Stimulated activated CD4-positive, alpha-beta T cell treated with anti-CD3 and anti-CD28 coated beads, Interleukin-2, amount 100 ng/mL, for 4 hours (primary cell): ENCODE measurements around the gene FPGT.
"Not testable (repeated sequence)": the region's sequence is repeated elsewhere in the genome, so short reads cannot be mapped to it uniquely, and the experiment has no call there.

Source experiments
- DNase-seq: peaks from one replicate; pipeline ENCODE4 v3.0.0-alpha.2; 2020; ENCODE audit warnings: low read depth

The FPGT gene

GRCh38 chr1:74197657-74198552, at the start of gene FPGT, which contains the start of gene LRRIQ3:
FPGT (plus strand) TSS chr1:74198242; CDS start chr1:74198279, 37 bp downstream.
LRRIQ3 (minus strand) TSS chr1:74198176; CDS start chr1:74183684, 14,492 bp downstream.
- peak; percentile 89 for DNase-seq

- DNase-seq = no peak
Observed at GRCh38 chr1:74160046-74160445, 38.0 kb upstream of the FPGT start.

- no peak for DNase-seq
Observed at GRCh38 chr1:74161497-74161896, 36.5 kb upstream of the FPGT start.

- DNase-seq = no peak
Observed at GRCh38 chr1:74162333-74162732, 35.7 kb upstream of the FPGT start.

GRCh38 chr1:74174423-74174822, 23.6 kb upstream of the FPGT start:
- DNase-seq = not testable (repeated sequence)

GRCh38 chr1:74180490-74180889, 17.6 kb upstream of the FPGT start:
- no peak for DNase-seq

- no peak for DNase-seq
Observed at GRCh38 chr1:74193908-74194307, 4.1 kb upstream of the FPGT start.

- no peak for DNase-seq
Observed at GRCh38 chr1:74195339-74195738, 2.7 kb upstream of the FPGT start.

GRCh38 chr1:74197255-74197654, 787 bp upstream of the FPGT start:
- DNase-seq = no peak

GRCh38 chr1:74199504-74199903, 1.5 kb downstream of the FPGT start:
- no peak for DNase-seq

- no peak for DNase-seq
Observed at GRCh38 chr1:74205266-74205665, 7.2 kb downstream of the FPGT start.

GRCh38 chr1:74215229-74215628, 17.2 kb downstream of the FPGT start:
- DNase-seq = no peak

- no peak for DNase-seq
Observed at GRCh38 chr1:74222701-74223100, 24.7 kb downstream of the FPGT start.

- no peak for DNase-seq
Observed at GRCh38 chr1:74223453-74223852, 25.4 kb downstream of the FPGT start.

GRCh38 chr1:74235153-74235552, 37.1 kb downstream of the FPGT start, which contains the start of gene TNNI3K:
TNNI3K (plus strand) TSS chr1:74235387; CDS start chr1:74235452, 65 bp downstream.
- no peak for DNase-seq

GRCh38 chr1:74236440-74236839, 38.4 kb downstream of the FPGT start:
- no peak for DNase-seq

GRCh38 chr1:74237035-74237434, 39.0 kb downstream of the FPGT start:
- no peak for DNase-seq

- DNase-seq = no peak
Observed at GRCh38 chr1:74237787-74238186, 39.7 kb downstream of the FPGT start.

GRCh38 chr1:74245168-74245772, 47.2 kb downstream of the FPGT start:
- no peak for DNase-seq

GRCh38 chr1:74246315-74246714, 48.3 kb downstream of the FPGT start:
- no peak for DNase-seq

- no peak for DNase-seq
Observed at GRCh38 chr1:74247881-74248528, 50.0 kb downstream of the FPGT start.

- not testable (repeated sequence) for DNase-seq
Observed at GRCh38 chr1:74253243-74253824, 55.3 kb downstream of the FPGT start.
